Mesodermal cell (in vitro differentiated cells): ENCODE measurements around the gene STK4.

Experiments
- H3K27ac ChIP-seq: 2 replicates; pipeline ENCODE4 v1.7.0; 2013; ENCODE audit warnings: mild to moderate bottlenecking, low read depth, low read length, moderate library complexity; ENCODE audit not compliant: severe bottlenecking
- H3K36me3 ChIP-seq: 2 replicates; pipeline ENCODE4 v1.7.1; 2013; ENCODE audit warnings: mild to moderate bottlenecking, low read length, moderate library complexity; ENCODE audit not compliant: control insufficient read depth, insufficient read depth
- H3K4me1 ChIP-seq: one replicate; pipeline ENCODE4 v1.7.1; 2013; ENCODE audit warnings: mild to moderate bottlenecking, low read length; ENCODE audit not compliant: insufficient read depth, control insufficient read depth, poor library complexity, severe bottlenecking
- H3K4me3 ChIP-seq: 2 replicates; pipeline ENCODE4 v1.7.0; 2013; ENCODE audit warnings: low read length, control low read depth, mild to moderate bottlenecking; ENCODE audit not compliant: insufficient read depth, poor library complexity, severe bottlenecking; ENCODE audit errors: extremely low read depth
- H3K9me3 ChIP-seq: 2 replicates; pipeline ENCODE4 v1.7.1; 2013; ENCODE audit warnings: mild to moderate bottlenecking, low read length, moderate library complexity; ENCODE audit not compliant: control insufficient read depth
- WGBS, 2 experiments: methylation state at CpG; one replicate each; pipeline ENCODE4 v1.1.5; 2013; ENCODE audit warnings: missing lambda C conversion rate in 2 of 2; ENCODE audit not compliant: insufficient coverage in 2 of 2; 5-methylcytosine and 5-hydroxymethylcytosine counted together

STK4 gene

DNA sequence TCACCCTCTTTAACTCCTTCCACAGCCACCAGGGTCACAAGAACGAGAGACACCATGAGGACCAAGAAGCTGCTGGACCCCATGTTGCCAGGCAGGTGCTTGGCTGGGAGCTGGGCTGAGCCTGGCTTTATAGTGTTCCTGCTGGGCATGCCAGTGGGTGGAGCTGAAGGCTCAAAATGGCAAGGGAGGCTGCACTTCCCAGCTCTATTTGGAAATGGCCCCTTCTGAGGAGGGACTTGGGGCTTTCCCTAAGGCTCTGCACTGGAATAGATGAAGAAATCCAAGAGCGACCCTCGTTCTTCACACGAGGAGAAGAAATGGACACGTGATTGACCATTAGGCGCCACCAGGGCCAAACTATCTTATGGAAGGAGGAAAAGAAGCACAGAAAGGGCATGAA lies 158.1 kb downstream of the STK4 start, which contains the start of gene WFDC12:
Gene WFDC12 (minus strand): TSS at position 101 of the 400 bp plus-strand sequence. CDS start 18 bp downstream, at position 83.
- Histone ChIP-seq H3K4me3 (no peak within 1 kb of the TSS), H3K36me3 (no peaks in the 10 kb centered on the region), H3K9me3 (no peaks in the 10 kb centered on the region), H3K27ac (no peak within 1 kb of the TSS), H3K4me1 (no peaks in the 10 kb centered on the region)
- WGBS, 2 experiments: 86 to 95% methylated on average over 5 to 6 of the region's 6 CpGs

DNA sequence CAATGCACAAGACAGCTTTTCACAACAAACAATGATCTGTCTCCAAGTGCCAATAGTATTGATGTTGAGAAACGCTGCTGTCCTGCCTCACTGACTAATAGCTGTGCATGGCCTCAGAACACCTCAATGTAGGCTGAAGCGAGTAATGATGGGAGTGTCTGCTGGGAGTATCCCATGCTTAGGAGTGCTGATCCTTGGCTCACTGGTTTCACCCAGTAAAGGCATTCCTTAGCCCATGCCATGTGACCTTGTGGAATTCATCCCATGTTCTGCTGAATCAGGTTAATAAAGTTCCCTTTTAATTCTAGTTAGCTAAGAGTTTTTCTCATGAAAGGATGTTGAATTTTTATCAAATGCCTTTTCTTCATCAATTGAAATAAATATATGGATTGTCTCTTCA lies 161.8 kb downstream of the STK4 start:
- Histone ChIP-seq H3K4me3 (no peak overlapping the region), H3K27ac (no peak overlapping the region), H3K4me1 (no peaks in the 10 kb centered on the region), H3K36me3 (no peaks in the 10 kb centered on the region), H3K9me3 (no peaks in the 10 kb centered on the region)
- WGBS, 2 experiments: 83 to 96% methylated on average over 2 of the region's 2 CpGs
